WERI-Rb-1 (cell line): ENCODE results near the gene GNPDA1.
A peak's percentile ranks its signal among the peaks of the same experiment; 100 is the strongest.

Source experiments
- DNase-seq: peaks from one replicate; pipeline ENCODE4 v3.0.0-alpha.2; 2020
- H3K27ac ChIP-seq: fragments of 250-450 bp; sonication (Bioruptor Pico); 2 replicates; pipeline ENCODE4 v1.5.1; 2020; ENCODE audit warnings: mild to moderate bottlenecking, moderate library complexity
- H3K27me3 ChIP-seq: fragments of 250-450 bp; sonication (Bioruptor Pico); 2 replicates; pipeline ENCODE4 v1.5.1; 2021; ENCODE audit warnings: mild to moderate bottlenecking, low read depth, moderate library complexity; ENCODE audit not compliant: insufficient read depth, severe bottlenecking
- H3K36me3 ChIP-seq: fragments of 250-450 bp; sonication (Bioruptor Pico); 2 replicates; pipeline ENCODE4 v1.5.1; 2020; ENCODE audit warnings: mild to moderate bottlenecking, moderate library complexity
- H3K4me3 ChIP-seq: 2 replicates; pipeline ENCODE4 v1.5.1; 2011; ENCODE audit warnings: low read depth, mild to moderate bottlenecking, control low read depth, low read length
- H3K9me3 ChIP-seq: fragments of 250-450 bp; sonication (Bioruptor Pico); 2 replicates; pipeline ENCODE4 v1.5.1; 2021; ENCODE audit warnings: mild to moderate bottlenecking, moderate library complexity; ENCODE audit not compliant: severe bottlenecking
- TF ChIP-seq, protein P1 (sequence below): IDR thresholded peaks from 2 replicates; pipeline ENCODE4 v1.5.1; 2011; ENCODE audit warnings: low read depth, mild to moderate bottlenecking, control low read depth, inconsistent platforms, low read length

Gene GNPDA1

DNA sequence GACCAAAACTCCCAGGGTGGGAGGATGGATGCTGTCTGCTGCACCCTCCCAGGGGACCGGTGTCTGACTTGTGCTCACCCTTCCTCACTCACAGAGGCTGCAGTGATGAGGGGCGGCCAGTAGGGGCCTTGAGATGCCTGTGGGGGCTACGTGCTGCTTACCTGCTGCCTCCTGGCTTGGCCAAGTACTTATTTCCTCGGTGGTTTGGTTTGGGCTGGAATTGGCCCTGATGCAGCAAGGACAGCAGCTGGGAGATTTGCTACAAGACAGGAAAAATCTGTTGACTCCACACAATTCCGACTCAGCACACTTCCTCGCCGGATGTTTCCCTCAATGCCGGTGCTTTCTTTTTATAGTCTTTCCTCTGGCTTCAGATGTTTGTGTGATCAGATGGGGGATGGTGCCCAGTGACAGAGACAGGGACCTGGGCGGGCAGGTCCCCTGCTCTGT lies 61.5 kb downstream of the GNPDA1 start:
- Histone ChIP-seq H3K27me3 (no peaks in the 10 kb centered on the region), H3K36me3 (no peaks in the 10 kb centered on the region), H3K27ac (no peak overlapping the region), H3K9me3 (no peaks in the 10 kb centered on the region), H3K4me3 (no peak overlapping the region)
- DNase-seq = peak; percentile 59
- TF ChIP-seq, protein P1, sequence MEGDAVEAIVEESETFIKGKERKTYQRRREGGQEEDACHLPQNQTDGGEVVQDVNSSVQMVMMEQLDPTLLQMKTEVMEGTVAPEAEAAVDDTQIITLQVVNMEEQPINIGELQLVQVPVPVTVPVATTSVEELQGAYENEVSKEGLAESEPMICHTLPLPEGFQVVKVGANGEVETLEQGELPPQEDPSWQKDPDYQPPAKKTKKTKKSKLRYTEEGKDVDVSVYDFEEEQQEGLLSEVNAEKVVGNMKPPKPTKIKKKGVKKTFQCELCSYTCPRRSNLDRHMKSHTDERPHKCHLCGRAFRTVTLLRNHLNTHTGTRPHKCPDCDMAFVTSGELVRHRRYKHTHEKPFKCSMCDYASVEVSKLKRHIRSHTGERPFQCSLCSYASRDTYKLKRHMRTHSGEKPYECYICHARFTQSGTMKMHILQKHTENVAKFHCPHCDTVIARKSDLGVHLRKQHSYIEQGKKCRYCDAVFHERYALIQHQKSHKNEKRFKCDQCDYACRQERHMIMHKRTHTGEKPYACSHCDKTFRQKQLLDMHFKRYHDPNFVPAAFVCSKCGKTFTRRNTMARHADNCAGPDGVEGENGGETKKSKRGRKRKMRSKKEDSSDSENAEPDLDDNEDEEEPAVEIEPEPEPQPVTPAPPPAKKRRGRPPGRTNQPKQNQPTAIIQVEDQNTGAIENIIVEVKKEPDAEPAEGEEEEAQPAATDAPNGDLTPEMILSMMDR = peak; percentile 81
